KG1 (cell line): ENCODE measurements around the gene BEND3.
"Not testable (repeated sequence)": the region's sequence is repeated elsewhere in the genome, so short reads cannot be mapped to it uniquely, and the experiment has no call there.

Experiments used
- DNase-seq: peaks from one replicate; lab custom pipeline; 2025; lab: John Stamatoyannopoulos, UW

The BEND3 gene

GRCh38 chr6:107033126-107033525 lies 82.2 kb downstream of the BEND3 start:
- DNase-seq = no peak

DNA sequence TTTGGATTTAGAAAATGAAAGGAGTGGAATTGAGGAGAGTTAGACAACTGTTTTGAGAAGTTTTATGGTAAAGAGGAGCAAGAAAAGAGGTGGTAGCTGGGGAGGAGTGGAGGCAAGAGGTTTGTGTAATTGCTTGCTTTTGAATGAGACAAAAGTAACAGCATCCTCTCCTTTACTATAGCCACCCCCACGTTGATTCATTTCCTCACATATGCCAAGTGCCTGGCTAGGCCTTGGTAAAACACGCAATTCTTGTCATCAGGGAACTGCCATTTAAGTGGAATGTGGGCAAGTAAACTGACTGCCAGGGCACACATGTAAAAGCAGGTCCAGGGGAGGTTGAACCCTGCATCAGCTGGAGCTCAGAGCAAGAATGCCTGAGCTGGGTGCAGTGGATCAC lies 83.3 kb downstream of the BEND3 start:
- DNase-seq = no peak

DNA sequence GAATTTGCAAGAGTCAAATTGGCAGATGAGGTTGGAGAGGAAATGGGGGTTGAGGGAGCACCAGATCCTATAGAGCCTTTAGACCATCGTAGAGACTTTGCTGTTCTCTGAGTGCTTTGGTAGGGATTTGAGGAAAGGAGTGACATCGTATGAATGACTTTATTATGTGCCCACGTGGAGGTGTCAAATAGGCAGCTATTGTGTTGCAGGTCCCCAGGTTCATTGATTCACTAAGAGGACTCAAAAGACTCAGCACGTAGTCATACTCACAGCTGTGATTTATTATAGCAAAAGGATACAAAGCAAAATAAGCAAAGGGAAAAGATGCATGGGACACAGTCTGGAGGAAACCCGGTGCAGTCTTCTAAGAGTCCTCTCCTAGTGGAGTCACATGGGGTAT lies 85.2 kb downstream of the BEND3 start:
- no peak for DNase-seq

- no peak for DNase-seq
Observed at GRCh38 chr6:107026965-107027364, 88.3 kb downstream of the BEND3 start.

- DNase-seq = no peak
Observed at GRCh38 chr6:107021446-107022185, 93.7 kb downstream of the BEND3 start.

GRCh38 chr6:107020239-107020638 lies 95.1 kb downstream of the BEND3 start:
- DNase-seq = no peak

- not testable (repeated sequence) for DNase-seq
Observed at GRCh38 chr6:107019628-107020027, 95.7 kb downstream of the BEND3 start.

GRCh38 chr6:107019047-107019446 lies 96.3 kb downstream of the BEND3 start:
- DNase-seq = no peak
